ENCODE results near the gene C1QTNF3. TPM values are rescaled to one million over a fixed set of nuclear protein-coding genes. Genes with fewer than 3 reads are reported as not detected.
A peak's percentile ranks its signal among the peaks of the same experiment; 100 is the strongest.

Gene C1QTNF3
- total and polyA plus RNA-seq, 2 experiments from 2014 or later, result 1.7 to 2.0 TPM

GRCh38 chr5:34026089-34026761 is 16.8 kb downstream of the C1QTNF3 start:
- ATAC-seq (peak; percentile 41; the same call in 1 of the 3 replicates), DNase-seq (ENCODE audit: low spot score) (no peak)
- peaks cover 5% of the 10 kb centered on the region for H3K27me3 Mint-ChIP-seq (ENCODE audit: insufficient read depth, low read depth, poor library complexity)
- Histone ChIP-seq H3K36me3 (ENCODE audit: insufficient read depth) (no peaks in the 10 kb centered on the region), H3K4me2 (no peak overlapping the region), H3K27ac (ENCODE audit: low read depth) (no peak overlapping the region), H3K9me2 (ENCODE audit: insufficient read depth) (no peaks in the 10 kb centered on the region), H3K4me1 (ENCODE audit: insufficient read depth) (peaks cover 8% of the 10 kb centered on the region), H2AFZ (no peak overlapping the region), H3K79me2 (replicated peaks; ENCODE audit: insufficient read depth) (no peaks in the 10 kb centered on the region), H3F3A (replicated peaks; ENCODE audit: low read depth) (no peaks in the 10 kb centered on the region), H4K20me1 (replicated peaks; ENCODE audit: insufficient read depth) (no peaks in the 10 kb centered on the region), H3K4me3 (no peak overlapping the region), H3K27me3 (ENCODE audit: insufficient read depth) (no peaks in the 10 kb centered on the region)
- H3K4me3 Mint-ChIP-seq, result no peak overlapping the region
- TF ChIP-seq EZH2 (IDR thresholded peaks at IDR 0.05; ENCODE audit: low read depth, unreplicated experiment) (no peak), POLR2AphosphoS5 (IDR thresholded peaks at IDR 0.05; ENCODE audit: low read depth) (no peak), ETS1 (IDR thresholded peaks at IDR 0.05) (no peak), ZNF331 (CRISPR knock-in tag; IDR thresholded peaks at IDR 0.05; ENCODE audit: low read depth) (no peak), ZNF114 (CRISPR knock-in tag; IDR thresholded peaks at IDR 0.05) (no peak)
- TF ChIP-seq, protein P1, sequence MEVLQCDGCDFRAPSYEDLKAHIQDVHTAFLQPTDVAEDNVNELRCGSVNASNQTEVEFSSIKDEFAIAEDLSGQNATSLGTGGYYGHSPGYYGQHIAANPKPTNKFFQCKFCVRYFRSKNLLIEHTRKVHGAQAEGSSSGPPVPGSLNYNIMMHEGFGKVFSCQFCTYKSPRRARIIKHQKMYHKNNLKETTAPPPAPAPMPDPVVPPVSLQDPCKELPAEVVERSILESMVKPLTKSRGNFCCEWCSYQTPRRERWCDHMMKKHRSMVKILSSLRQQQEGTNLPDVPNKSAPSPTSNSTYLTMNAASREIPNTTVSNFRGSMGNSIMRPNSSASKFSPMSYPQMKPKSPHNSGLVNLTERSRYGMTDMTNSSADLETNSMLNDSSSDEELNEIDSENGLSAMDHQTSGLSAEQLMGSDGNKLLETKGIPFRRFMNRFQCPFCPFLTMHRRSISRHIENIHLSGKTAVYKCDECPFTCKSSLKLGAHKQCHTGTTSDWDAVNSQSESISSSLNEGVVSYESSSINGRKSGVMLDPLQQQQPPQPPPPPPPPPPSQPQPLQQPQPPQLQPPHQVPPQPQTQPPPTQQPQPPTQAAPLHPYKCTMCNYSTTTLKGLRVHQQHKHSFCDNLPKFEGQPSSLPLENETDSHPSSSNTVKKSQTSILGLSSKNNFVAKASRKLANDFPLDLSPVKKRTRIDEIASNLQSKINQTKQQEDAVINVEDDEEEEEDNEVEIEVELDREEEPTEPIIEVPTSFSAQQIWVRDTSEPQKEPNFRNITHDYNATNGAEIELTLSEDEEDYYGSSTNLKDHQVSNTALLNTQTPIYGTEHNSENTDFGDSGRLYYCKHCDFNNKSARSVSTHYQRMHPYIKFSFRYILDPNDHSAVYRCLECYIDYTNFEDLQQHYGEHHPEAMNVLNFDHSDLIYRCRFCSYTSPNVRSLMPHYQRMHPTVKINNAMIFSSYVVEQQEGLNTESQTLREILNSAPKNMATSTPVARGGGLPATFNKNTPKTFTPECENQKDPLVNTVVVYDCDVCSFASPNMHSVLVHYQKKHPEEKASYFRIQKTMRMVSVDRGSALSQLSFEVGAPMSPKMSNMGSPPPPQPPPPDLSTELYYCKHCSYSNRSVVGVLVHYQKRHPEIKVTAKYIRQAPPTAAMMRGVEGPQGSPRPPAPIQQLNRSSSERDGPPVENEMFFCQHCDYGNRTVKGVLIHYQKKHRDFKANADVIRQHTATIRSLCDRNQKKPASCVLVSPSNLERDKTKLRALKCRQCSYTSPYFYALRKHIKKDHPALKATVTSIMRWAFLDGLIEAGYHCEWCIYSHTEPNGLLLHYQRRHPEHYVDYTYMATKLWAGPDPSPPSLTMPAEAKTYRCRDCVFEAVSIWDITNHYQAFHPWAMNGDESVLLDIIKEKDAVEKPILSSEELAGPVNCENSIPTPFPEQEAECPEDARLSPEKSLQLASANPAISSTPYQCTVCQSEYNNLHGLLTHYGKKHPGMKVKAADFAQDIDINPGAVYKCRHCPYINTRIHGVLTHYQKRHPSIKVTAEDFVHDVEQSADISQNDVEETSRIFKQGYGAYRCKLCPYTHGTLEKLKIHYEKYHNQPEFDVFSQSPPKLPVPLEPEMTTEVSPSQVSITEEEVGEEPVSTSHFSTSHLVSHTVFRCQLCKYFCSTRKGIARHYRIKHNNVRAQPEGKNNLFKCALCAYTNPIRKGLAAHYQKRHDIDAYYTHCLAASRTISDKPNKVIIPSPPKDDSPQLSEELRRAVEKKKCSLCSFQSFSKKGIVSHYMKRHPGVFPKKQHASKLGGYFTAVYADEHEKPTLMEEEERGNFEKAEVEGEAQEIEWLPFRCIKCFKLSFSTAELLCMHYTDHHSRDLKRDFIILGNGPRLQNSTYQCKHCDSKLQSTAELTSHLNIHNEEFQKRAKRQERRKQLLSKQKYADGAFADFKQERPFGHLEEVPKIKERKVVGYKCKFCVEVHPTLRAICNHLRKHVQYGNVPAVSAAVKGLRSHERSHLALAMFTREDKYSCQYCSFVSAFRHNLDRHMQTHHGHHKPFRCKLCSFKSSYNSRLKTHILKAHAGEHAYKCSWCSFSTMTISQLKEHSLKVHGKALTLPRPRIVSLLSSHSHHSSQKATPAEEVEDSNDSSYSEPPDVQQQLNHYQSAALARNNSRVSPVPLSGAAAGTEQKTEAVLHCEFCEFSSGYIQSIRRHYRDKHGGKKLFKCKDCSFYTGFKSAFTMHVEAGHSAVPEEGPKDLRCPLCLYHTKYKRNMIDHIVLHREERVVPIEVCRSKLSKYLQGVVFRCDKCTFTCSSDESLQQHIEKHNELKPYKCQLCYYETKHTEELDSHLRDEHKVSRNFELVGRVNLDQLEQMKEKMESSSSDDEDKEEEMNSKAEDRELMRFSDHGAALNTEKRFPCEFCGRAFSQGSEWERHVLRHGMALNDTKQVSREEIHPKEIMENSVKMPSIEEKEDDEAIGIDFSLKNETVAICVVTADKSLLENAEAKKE (CRISPR knock-in tag; IDR thresholded peaks at IDR 0.05), result no peak
- H3K4me1 Mint-ChIP-seq, result peaks cover 16% of the 10 kb centered on the region
- H3K36me3 Mint-ChIP-seq (ENCODE audit: low read depth), result no peaks in the 10 kb centered on the region
- no peak overlapping the region; the same call in 1 of the 2 replicates for H3K27ac Mint-ChIP-seq
- no peaks in the 10 kb centered on the region for H3K9me3 Mint-ChIP-seq

Data from GM23338 (cell line).